COLO668 (cell line): ENCODE results near the gene FBXO24.

ENCODE experiments used
- DNase-seq: peaks from one replicate; lab custom pipeline; 2025; ENCODE audit not compliant: unreplicated experiment; lab: John Stamatoyannopoulos, UW

Gene FBXO24

GRCh38 chr7:100620239-100620638 is 34.1 kb downstream of the FBXO24 start:
- no peak for DNase-seq

- no peak for DNase-seq
Measured at GRCh38 chr7:100620804-100621203, 34.7 kb downstream of the FBXO24 start.

DNA sequence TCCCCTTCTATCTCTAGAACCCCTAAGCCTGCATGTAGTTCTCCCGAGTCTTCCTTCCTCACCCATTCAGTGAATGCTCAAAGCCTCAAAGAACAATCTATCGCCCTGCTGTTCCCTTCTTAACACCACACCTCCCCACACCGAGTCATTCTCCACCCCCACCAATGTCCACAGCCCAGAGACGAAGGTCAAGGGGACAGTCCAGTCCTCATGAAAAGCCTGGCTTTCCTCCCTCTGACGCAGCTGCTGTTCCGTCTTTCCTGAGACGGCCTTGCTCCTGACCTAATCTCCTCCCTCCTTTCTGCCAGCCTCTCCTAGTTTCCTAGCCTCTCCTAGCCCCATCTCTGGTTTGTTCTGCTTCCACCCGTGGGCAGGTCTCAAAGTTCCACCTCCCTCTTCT is 35.4 kb downstream of the FBXO24 start:
- no peak for DNase-seq

DNA sequence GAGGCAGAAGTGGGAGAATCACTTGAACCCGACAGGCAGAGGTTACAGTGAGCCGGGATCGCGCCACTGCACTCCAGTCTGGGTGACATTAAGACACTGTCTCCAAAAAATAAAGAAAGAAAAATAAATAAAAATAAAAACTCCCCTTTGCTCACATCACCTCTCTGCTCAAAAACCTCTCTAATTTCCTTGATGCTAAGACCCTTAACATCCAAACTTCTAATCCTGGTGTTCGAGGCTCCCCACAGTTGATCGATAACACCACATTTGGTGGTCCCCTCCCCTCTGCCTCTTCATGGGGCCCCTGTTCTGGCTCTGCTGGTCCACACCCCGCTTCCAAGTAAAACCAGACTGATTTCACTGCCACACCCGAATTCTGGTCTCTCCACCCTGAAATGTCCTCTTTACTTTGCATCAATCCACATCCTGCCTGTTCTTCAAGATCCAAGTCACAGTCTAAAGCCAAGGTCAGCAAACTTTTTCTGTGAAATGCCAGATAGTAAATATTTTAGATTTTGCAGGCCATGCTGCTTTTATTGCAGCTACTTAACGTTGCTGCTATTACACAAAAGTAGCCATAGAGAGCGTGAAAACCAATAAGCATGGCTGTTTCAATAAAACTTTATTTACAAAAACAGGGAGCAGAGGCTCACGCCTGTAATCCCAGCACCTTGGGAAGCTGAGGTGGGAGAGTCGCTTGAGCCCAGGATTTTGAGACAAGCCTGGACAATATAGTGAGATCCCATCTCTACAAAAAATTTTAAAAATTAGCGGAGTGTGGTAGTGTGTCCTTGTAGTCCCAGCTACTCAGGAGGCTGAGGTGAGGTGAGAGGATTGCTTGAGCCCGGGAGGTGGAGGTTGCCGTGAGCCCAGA is 38.1 kb downstream of the FBXO24 start:
- DNase-seq: no peak

DNA sequence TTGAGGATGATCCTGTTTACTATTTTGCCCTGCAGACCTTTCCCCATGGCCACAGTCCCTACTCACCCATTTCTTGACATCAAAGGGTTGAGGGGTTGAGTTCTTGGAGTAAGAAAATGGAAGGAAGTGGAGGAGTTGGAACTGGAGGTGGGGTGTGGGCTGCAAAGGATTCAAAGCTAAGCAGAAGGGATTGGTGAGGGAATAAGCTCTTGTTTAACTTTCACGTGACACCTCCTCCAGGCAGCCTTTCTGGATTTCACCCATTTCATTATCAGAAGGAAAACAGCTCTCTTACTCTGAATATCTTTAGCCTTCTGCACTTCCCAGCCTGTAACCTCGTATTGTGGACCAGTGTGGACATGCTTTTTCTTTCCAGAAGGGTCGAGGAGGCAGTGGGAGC is 39.9 kb downstream of the FBXO24 start:
- no peak for DNase-seq

- DNase-seq: peak; percentile 72
Measured at GRCh38 chr7:100626530-100627237, 40.6 kb downstream of the FBXO24 start.

- no peak for DNase-seq
Measured at GRCh38 chr7:100627238-100627549, 41.1 kb downstream of the FBXO24 start.

GRCh38 chr7:100629117-100629716 is 43.1 kb downstream of the FBXO24 start:
- peak; percentile 54 for DNase-seq

- no peak for DNase-seq
Measured at GRCh38 chr7:100630066-100630465, 43.9 kb downstream of the FBXO24 start.

GRCh38 chr7:100632951-100633717 is 47.0 kb downstream of the FBXO24 start:
- peak; percentile 55 for DNase-seq

DNA sequence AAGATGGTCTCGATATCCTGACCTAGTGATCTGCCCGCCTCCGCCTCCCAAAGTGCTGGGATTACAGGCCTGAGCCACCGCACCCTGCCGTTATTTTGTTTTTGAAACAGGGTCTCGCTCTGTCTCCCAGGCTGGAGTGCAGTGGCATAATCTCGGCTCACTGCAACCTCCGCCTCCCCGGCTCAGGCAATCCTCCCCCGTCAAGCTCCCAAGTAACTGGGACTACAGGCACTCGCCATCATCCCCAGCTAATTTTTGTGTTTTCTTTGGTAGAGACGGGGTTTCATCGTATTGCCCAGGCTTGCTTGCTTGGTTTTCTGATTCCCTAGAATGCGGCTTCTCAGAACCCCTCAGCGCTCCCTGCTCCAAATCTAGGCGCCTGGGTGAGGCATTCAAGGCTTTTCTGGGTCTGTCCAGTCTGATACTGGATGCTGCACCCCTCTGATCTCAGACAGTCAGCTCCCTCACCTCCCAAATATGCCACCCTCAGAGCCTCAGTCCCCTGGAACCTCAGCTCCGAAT is 53.9 kb downstream of the FBXO24 start:
- no peak for DNase-seq

GRCh38 chr7:100640517-100641440 is 54.7 kb downstream of the FBXO24 start:
- DNase-seq: no peak

- no peak for DNase-seq
Measured at GRCh38 chr7:100641463-100641859, 55.3 kb downstream of the FBXO24 start, which contains the start of gene TFR2. Gene TFR2 (minus strand): TSS chr7:100641552. CDS start chr7:100641509, 43 bp downstream.

DNA sequence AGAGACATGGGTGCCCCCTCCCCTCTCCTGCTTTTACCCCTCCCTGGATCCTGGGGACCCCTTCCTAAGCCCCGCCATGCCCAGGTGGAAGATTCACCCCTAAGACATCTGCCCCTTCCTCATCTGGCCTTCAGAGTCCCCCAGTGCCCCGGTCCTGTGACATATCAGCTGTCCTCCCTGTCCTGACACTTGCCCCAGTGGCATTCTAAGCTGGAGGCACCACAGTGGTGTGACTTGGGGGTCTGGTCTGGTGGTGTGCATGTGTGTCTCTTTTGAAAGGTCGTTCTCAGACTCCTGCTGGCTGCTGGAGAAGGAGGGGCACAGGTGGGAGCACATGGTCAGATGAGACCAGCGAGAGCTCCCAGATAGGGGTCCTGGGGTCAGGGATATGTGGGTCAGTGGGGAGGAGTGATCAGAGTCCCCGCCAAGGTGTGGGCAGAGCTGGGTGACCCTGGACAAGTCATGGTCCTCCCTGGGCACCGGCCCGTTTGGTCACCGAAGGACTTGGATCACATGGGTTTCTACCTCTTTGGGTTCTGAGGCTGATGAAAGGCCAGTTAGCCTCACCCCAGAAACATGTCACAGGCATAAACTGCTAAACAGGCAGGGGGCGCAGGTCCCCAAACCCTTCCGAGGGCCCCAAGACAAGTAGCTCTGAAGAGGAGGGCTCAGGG is 55.9 kb downstream of the FBXO24 start:
- no peak for DNase-seq

GRCh38 chr7:100642534-100642907 is 56.4 kb downstream of the FBXO24 start:
- DNase-seq: peak; percentile 49

DNA sequence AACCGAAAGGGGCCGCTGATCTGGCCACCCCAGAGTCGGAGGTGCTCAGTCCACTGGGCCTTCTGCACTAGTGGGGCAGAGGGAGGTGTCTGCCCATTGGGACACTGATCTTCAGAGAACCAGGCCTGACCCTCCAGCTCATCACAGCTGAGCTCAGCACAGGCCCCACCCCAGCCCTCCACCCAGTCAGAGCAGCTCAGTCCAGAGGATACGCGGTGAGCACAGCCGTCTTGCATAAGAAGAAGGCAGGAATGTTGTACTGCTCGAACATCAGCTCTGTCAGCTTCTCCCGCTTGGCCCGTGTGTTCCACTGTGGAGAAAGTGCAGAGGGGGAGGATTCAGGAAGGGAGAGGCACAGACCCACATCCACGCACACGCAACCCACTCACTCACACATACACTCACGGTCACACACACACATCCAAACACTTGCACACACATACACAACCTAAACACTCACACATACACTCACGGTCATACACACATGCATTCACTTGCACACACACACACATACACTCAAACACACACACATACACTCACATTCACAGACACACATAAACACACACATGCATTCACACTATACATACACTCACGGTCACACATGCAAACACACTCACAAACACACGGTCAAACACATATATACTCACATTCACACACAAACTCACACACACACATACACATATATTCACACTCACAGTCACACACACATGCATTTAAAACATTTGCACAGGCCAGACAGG is 63.9 kb downstream of the FBXO24 start:
- no peak for DNase-seq
